ENCODE results near the gene NKIRAS1. TPM values are rescaled to one million over a fixed set of nuclear protein-coding genes. Genes with fewer than 3 reads are reported as not detected.

Gene NKIRAS1
- total RNA-seq, 1 experiment from 2014 or later: 7.7 TPM

GRCh38 chr3:23889950-23890349, 26.8 kb downstream of the NKIRAS1 start:
- no peak for TF ChIP-seq CTCF (IDR thresholded peaks at IDR 0.05; ENCODE audit: unreplicated experiment)
- CTCF ChIA-PET: interaction anchor here (0.7 kb wide), 1 partner anchor 566 kb away, joined by 3 read pairs; no protein-coding TSS in a partner anchor
- intact Hi-C loops (cut with micrococcal nuclease; ENCODE audit: unreplicated experiment): loop anchor here (2.0 to 5.0 kb wide), 2 partner anchors 107 to 793 kb away; no protein-coding TSS in a partner anchor
- Mint-ChIP-seq H3K36me3 (ENCODE audit: insufficient read depth, unreplicated experiment) (peaks cover 6% of the 10 kb centered on the region), H3K4me1 (ENCODE audit: low read depth, unreplicated experiment) (no peaks in the 10 kb centered on the region), H3K27ac (ENCODE audit: unreplicated experiment) (no peak overlapping the region), H3K4me3 (ENCODE audit: low read depth, unreplicated experiment) (no peak overlapping the region), H3K9me3 (ENCODE audit: low read depth, unreplicated experiment) (no peaks in the 10 kb centered on the region), H3K27me3 (ENCODE audit: unreplicated experiment) (no peaks in the 10 kb centered on the region)
- BruUV-seq (replicated peaks): no TSS peak
- DNase-seq: no peak

- no peaks in the 10 kb centered on the region for H3K27me3 Mint-ChIP-seq (ENCODE audit: unreplicated experiment)
- intact Hi-C loops (cut with micrococcal nuclease; ENCODE audit: unreplicated experiment): loop anchor here (2.0 to 5.0 kb wide), 2 partner anchors 108 to 793 kb away; no protein-coding TSS in a partner anchor
- no TSS peak for BruUV-seq (replicated peaks)
- no peak for DNase-seq
- H3K9me3 Mint-ChIP-seq (ENCODE audit: low read depth, unreplicated experiment): no peaks in the 10 kb centered on the region
- CTCF ChIA-PET: interaction anchor here (0.7 kb wide), 1 partner anchor 567 kb away, joined by 3 read pairs; no protein-coding TSS in a partner anchor
- no peak overlapping the region for H3K4me3 Mint-ChIP-seq (ENCODE audit: low read depth, unreplicated experiment)
- no peak overlapping the region for H3K27ac Mint-ChIP-seq (ENCODE audit: unreplicated experiment)
- no peak for TF ChIP-seq CTCF (IDR thresholded peaks at IDR 0.05; ENCODE audit: unreplicated experiment)
- H3K4me1 Mint-ChIP-seq (ENCODE audit: low read depth, unreplicated experiment): no peaks in the 10 kb centered on the region
- peaks cover 2% of the 10 kb centered on the region for H3K36me3 Mint-ChIP-seq (ENCODE audit: insufficient read depth, unreplicated experiment)
Measured at GRCh38 chr3:23889386-23889785, 27.4 kb downstream of the NKIRAS1 start.

GRCh38 chr3:23888617-23889228, 28.1 kb downstream of the NKIRAS1 start:
- no peaks in the 10 kb centered on the region for H3K27me3 Mint-ChIP-seq (ENCODE audit: unreplicated experiment)
- CTCF ChIA-PET: interaction anchor here (0.6 to 1.0 kb wide), 6 partner anchors 22 to 724 kb away, joined by 3 to 4 read pairs (median 3); no protein-coding TSS in a partner anchor
- no peaks in the 10 kb centered on the region for H3K9me3 Mint-ChIP-seq (ENCODE audit: low read depth, unreplicated experiment)
- TF ChIP-seq CTCF (IDR thresholded peaks at IDR 0.05; ENCODE audit: unreplicated experiment): peak; percentile 49
- no peaks in the 10 kb centered on the region for H3K4me1 Mint-ChIP-seq (ENCODE audit: low read depth, unreplicated experiment)
- H3K4me3 Mint-ChIP-seq (ENCODE audit: low read depth, unreplicated experiment): no peak overlapping the region
- H3K36me3 Mint-ChIP-seq (ENCODE audit: insufficient read depth, unreplicated experiment): no peaks in the 10 kb centered on the region
- intact Hi-C loops (cut with micrococcal nuclease; ENCODE audit: unreplicated experiment): loop anchor here (2.0 to 5.0 kb wide), 2 partner anchors 109 to 794 kb away; no protein-coding TSS in a partner anchor
- no peak overlapping the region for H3K27ac Mint-ChIP-seq (ENCODE audit: unreplicated experiment)
- BruUV-seq (replicated peaks): no TSS peak
- peak; percentile 25 for DNase-seq

- no peak overlapping the region for H3K4me3 Mint-ChIP-seq (ENCODE audit: low read depth, unreplicated experiment)
- H3K4me1 Mint-ChIP-seq (ENCODE audit: low read depth, unreplicated experiment): no peaks in the 10 kb centered on the region
- no TSS peak for BruUV-seq (replicated peaks)
- H3K36me3 Mint-ChIP-seq (ENCODE audit: insufficient read depth, unreplicated experiment): peaks cover 11% of the 10 kb centered on the region
- H3K27me3 Mint-ChIP-seq (ENCODE audit: unreplicated experiment): no peaks in the 10 kb centered on the region
- no peak for DNase-seq
- TF ChIP-seq CTCF (IDR thresholded peaks at IDR 0.05; ENCODE audit: unreplicated experiment): no peak
- no peaks in the 10 kb centered on the region for H3K9me3 Mint-ChIP-seq (ENCODE audit: low read depth, unreplicated experiment)
- no peak overlapping the region for H3K27ac Mint-ChIP-seq (ENCODE audit: unreplicated experiment)
- CTCF ChIA-PET: no interaction called here
- intact Hi-C loops (cut with micrococcal nuclease; ENCODE audit: unreplicated experiment): loop anchor here (5.0 kb wide), 1 partner anchor 111 kb away; no protein-coding TSS in a partner anchor
Measured at GRCh38 chr3:23886311-23886710, 30.5 kb downstream of the NKIRAS1 start.

Measured in Calu3 (cell line).